Hepatocyte (in vitro differentiated cells): ENCODE results near the gene NR1D2.

Source experiments
- CTCF ChIP-seq: fragments of 200-600 bp; sonication (generic); IDR thresholded peaks from 2 replicates; pipeline ENCODE4 v1.5.1; 2016; ENCODE audit warnings: antibody characterized with exemption, mild to moderate bottlenecking; ENCODE audit not compliant: poor library complexity
- EZH2 ChIP-seq: fragments of 200-600 bp; sonication (generic); IDR thresholded peaks from 2 replicates; pipeline ENCODE4 v1.6.1; 2016; ENCODE audit warnings: antibody characterized with exemption, mild to moderate bottlenecking, borderline replicate concordance

- TF ChIP-seq CTCF (no peak), EZH2 (no peak)
These were observed 34.5 kb downstream of the NR1D2 start for GRCh38 chr3:23979569-23979968.
